Cardiac muscle cell (in vitro differentiated cells and primary cell): Measurements from ENCODE around the gene IL17REL. TPM values are rescaled to one million over a fixed set of nuclear protein-coding genes. Genes with fewer than 3 reads are reported as not detected.

Experiments
- DNase-seq, 2 donors: peaks; one replicate each; pipeline versions ENCODE4 v3.0.0 to v3.0.0-alpha.2; 2010 to 2017; ENCODE audit warnings: low read depth in 1 of 2, low spot score in 1 of 2
- H3K27ac ChIP-seq: fragments of 200-600 bp; sonication (generic); 2 replicates; pipeline ENCODE4 v1.5.1; 2016
- H3K27me3 ChIP-seq: fragments of 200-600 bp; sonication (generic); 2 replicates; pipeline ENCODE4 v1.6.0; 2016; ENCODE audit warnings: control low read depth
- H3K36me3 ChIP-seq: fragments of 200-600 bp; sonication (generic); 2 replicates; pipeline ENCODE4 v1.5.1; 2016; ENCODE audit warnings: control low read depth
- H3K4me1 ChIP-seq: fragments of 200-600 bp; sonication (generic); 2 replicates; pipeline ENCODE4 v1.8.1; 2017; ENCODE audit warnings: low read depth, mild to moderate bottlenecking, mixed run types
- H3K4me3 ChIP-seq: fragments of 200-600 bp; sonication (generic); 2 replicates; pipeline ENCODE4 v1.5.1; 2016; ENCODE audit warnings: mild to moderate bottlenecking
- H3K9me3 ChIP-seq: fragments of 200-600 bp; sonication (generic); 2 replicates; pipeline ENCODE4 v1.5.1; 2017; ENCODE audit warnings: low read depth, mild to moderate bottlenecking, control low read depth
- polyA plus RNA-seq: library from polyadenylated mRNA; unstranded; fragments of >200 nt; fragmentation: Nextera tagmentation; extraction: Ambion mirVana; gene quantifications from 2 replicates; pipeline ENCODE4 v1.2.1, GENCODE V29; 2016
- total RNA-seq: library from RNA; depleted of rRNA; stranded (reverse); fragments of >200 nt; gene quantifications from 2 replicates; pipeline ENCODE4 v1.2.3, GENCODE V29; 2016
- TF ChIP-seq, protein P1 (sequence below): IDR thresholded peaks from 2 replicates; pipeline ENCODE4 v1.5.1; 2012; ENCODE audit warnings: low read depth, mild to moderate bottlenecking, low read length

The IL17REL gene
- total and polyA plus RNA-seq, 2 experiments from 2014 or later: 1.8 TPM; not detected in 1

DNA sequence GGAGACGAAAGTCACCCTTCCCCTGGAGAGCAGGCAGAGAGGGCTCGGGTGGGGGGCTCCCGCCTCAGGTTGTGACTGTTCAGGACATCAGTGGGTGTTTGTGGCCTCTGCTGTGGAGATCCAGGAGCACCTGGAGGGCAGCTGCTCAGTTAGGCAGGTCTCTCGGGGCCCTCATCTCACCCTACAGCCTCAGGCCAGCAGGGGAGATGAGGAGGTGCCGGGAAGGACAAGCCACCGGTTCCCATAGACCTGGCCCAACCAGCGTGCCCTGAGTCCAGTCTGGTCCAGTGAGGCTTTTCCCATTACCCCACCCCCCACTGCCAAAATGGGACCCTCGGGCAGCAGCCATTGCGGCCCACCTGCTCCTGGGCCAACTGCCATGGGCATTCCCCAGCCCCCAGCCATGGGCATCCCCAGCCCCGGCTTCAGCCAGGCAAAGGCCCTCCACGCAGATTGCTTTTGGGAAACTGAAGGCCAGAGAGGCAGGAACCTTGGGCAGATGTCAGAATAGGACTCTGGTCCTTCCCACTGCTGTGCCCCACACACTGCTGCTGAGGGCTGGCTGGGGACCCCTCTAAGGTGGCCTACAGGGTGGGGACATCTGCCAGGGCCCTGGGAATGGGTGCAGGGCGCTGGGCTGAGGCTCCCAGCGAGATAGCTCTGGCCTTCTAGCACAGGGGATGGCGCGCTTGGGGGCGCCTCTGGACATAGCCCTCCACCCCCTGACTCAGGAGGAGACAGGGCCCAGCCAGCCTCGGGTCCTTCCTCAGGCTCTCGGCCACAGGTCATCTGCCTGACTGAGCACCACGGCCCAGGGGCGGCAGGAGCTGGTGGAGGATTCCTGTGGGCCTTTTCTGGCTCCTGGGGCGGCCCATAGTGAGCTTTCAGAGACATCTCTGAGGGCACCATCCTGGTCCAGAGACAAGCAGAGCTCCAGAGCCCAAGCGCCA is 47.2 kb downstream of the IL17REL start:
- Histone ChIP-seq H3K4me3 (no peak overlapping the region), H3K27me3 (no peaks in the 10 kb centered on the region), H3K36me3 (peaks cover 11% of the 10 kb centered on the region), H3K4me1 (peaks cover 29% of the 10 kb centered on the region), H3K9me3 (no peaks in the 10 kb centered on the region), H3K27ac (peak overlapping the region; percentile 94)
- TF ChIP-seq, protein P1, sequence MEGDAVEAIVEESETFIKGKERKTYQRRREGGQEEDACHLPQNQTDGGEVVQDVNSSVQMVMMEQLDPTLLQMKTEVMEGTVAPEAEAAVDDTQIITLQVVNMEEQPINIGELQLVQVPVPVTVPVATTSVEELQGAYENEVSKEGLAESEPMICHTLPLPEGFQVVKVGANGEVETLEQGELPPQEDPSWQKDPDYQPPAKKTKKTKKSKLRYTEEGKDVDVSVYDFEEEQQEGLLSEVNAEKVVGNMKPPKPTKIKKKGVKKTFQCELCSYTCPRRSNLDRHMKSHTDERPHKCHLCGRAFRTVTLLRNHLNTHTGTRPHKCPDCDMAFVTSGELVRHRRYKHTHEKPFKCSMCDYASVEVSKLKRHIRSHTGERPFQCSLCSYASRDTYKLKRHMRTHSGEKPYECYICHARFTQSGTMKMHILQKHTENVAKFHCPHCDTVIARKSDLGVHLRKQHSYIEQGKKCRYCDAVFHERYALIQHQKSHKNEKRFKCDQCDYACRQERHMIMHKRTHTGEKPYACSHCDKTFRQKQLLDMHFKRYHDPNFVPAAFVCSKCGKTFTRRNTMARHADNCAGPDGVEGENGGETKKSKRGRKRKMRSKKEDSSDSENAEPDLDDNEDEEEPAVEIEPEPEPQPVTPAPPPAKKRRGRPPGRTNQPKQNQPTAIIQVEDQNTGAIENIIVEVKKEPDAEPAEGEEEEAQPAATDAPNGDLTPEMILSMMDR: no peak
- DNase-seq: no peak

GRCh38 chr22:49964136-49965090 is 48.2 kb downstream of the IL17REL start:
- TF ChIP-seq, protein P1: no peak
- Histone ChIP-seq H3K9me3 (no peaks in the 10 kb centered on the region), H3K36me3 (peaks cover 11% of the 10 kb centered on the region), H3K4me1 (peaks cover 35% of the 10 kb centered on the region), H3K4me3 (no peak overlapping the region), H3K27ac (peak overlapping the region; percentile 94), H3K27me3 (no peaks in the 10 kb centered on the region)
- no peak for DNase-seq

- TF ChIP-seq, protein P1: no peak
- Histone ChIP-seq H3K4me3 (no peak overlapping the region), H3K9me3 (no peaks in the 10 kb centered on the region), H3K36me3 (peaks cover 11% of the 10 kb centered on the region), H3K4me1 (peaks cover 36% of the 10 kb centered on the region), H3K27me3 (no peaks in the 10 kb centered on the region), H3K27ac (no peak overlapping the region)
- no peak for DNase-seq
Measured at GRCh38 chr22:49963647-49964026, 48.9 kb downstream of the IL17REL start.

GRCh38 chr22:49962751-49963646 is 49.6 kb downstream of the IL17REL start:
- no peak for DNase-seq
- H3K4me1 ChIP-seq: peaks cover 36% of the 10 kb centered on the region

More at GRCh38 chr22:49962751-49963646, 49.6 kb downstream of the IL17REL start:
- H3K36me3 ChIP-seq: peaks cover 11% of the 10 kb centered on the region
- TF ChIP-seq, protein P1: no peak
- H3K27ac ChIP-seq: peak overlapping the region; percentile 7
- no peaks in the 10 kb centered on the region for H3K9me3 ChIP-seq
- no peaks in the 10 kb centered on the region for H3K27me3 ChIP-seq
- no peak overlapping the region for H3K4me3 ChIP-seq
